GM19099 (cell line): ENCODE measurements around the gene MINDY4.

Experiments used
- POLR2A ChIP-seq: IDR thresholded peaks from 3 replicates; pipeline ENCODE4 v1.6.1; 2011; ENCODE audit warnings: low read depth; ENCODE audit not compliant: insufficient read length; ENCODE audit errors: extremely low read depth

The MINDY4 gene

DNA sequence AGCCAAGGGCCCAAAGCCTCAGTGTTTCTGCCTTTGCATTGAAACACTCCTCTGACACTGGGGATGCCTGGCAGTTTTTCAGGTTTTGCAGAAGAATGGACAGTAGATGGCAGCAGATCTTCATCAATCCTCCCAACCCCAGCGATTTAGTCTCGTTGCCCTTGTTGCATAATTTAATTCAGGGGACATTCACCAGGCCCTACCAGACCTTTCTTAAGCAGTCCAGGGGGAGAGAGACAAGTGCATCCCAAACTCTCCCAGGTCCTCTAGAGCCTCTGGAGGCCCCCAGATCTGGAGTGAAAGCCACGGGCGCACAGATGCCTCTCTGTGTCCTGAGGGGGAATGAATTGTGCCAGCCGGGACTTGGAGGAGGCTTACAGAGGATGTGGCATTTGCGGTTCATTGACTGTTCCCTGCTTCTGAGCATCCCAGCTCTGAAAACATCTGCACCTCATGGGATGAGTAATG is 29.6 kb downstream of the MINDY4 start:
- TF ChIP-seq POLR2A, result no peak

DNA sequence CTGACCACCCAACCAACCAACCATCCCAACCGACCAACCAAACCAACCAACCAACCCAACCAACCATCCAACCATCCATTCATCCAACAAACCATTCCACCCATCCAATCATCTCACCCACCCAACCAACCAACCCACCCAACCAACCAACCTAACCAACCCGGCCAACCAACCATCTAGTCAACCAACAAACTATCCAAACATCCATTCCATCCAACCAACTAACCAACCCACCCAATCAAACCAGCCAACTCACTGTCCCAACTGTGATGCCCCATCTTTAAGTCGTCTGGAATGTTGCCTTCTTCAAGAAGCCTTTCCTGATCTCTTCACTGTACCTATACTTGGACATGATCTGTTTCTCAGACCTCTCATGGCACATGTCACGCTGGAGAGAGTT is 31.6 kb downstream of the MINDY4 start:
- TF ChIP-seq POLR2A, result no peak

GRCh38 chr7:30804078-30804661 is 33.0 kb downstream of the MINDY4 start:
- no peak for TF ChIP-seq POLR2A

GRCh38 chr7:30805081-30805691 is 34.0 kb downstream of the MINDY4 start:
- TF ChIP-seq POLR2A, result no peak

- TF ChIP-seq POLR2A, result no peak
Observed at GRCh38 chr7:30805931-30806330, 34.7 kb downstream of the MINDY4 start.

DNA sequence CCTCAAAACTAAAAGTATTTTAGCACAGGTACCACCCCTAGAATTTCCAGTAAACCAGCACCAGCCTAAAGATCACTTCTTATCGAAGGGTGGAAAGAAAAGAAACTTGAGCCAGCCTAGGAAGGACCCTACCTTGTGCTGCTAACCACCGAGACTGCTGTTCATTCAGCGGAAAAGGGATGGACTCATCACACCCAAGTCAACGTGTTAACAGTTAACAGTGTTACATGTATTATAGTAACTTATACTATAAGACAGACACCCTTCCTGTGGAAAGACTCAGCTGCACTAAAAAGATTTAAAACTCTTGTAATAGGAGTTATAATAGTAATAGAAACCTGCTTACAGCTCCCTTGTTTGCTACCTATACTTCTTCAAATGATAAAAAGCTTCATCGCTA is 39.8 kb downstream of the MINDY4 start:
- TF ChIP-seq POLR2A, result no peak

DNA sequence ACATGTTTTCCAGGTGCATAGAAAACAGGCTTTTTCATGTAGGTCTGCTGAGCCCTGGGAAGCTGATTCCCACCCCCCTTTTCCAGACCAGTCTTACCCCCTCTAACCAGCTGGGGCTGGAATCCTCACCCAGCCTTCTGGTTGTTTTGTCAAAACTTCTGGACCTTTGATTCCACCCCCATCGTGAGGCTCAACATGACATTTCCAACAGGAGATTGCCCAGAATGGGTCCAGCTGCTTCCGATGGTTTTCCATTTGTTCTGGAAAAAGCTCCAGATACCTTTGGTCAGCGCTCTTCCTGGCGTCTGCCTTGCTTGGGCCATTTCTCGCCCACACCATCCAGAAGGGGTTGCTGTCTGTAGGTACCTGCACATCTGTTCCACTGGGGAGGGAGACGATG is 41.5 kb downstream of the MINDY4 start:
- TF ChIP-seq POLR2A, result no peak

DNA sequence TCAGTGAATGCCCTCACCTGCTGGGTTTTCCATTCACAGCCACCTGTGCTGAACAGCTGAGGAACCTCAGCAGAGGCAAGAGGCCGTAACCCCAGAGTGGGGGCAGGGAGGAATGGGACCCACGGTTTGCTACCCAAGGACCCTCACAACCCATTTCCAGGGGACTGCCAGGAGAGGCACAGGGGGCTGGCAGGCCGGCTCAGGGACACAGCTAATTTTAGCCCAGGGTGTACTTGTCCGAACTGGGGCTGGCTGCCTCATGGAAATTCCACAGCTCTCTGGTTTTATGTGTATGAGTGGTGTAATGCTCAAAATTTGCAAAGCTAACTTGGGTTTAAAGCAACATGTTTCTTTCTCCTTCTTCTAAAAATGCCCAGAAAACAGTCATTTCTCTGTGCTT is 42.2 kb downstream of the MINDY4 start:
- TF ChIP-seq POLR2A, result no peak

GRCh38 chr7:30814700-30815387 is 43.6 kb downstream of the MINDY4 start:
- no peak for TF ChIP-seq POLR2A

DNA sequence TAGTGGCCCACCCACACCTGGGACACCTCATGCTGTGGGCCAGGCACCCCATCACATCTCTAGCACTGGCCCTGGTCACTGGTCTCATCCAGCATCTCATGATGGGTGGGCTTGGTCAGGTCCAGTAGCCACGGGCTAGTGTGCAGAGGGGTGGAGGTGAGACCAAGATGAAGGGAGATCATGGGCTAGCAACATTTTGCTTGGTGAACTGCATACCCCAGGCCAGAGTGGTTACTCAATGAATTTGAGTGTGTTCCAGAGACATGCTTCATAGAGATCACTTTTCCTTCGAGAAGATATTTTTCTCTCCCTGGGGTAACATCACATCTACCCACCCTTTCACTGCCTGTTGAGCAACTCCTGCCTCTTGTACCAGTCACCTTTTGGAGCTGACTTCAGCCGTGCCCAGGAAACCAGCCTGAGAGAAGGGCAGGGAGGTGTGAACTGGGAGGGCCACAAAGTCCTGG is 44.2 kb downstream of the MINDY4 start:
- TF ChIP-seq POLR2A, result no peak

DNA sequence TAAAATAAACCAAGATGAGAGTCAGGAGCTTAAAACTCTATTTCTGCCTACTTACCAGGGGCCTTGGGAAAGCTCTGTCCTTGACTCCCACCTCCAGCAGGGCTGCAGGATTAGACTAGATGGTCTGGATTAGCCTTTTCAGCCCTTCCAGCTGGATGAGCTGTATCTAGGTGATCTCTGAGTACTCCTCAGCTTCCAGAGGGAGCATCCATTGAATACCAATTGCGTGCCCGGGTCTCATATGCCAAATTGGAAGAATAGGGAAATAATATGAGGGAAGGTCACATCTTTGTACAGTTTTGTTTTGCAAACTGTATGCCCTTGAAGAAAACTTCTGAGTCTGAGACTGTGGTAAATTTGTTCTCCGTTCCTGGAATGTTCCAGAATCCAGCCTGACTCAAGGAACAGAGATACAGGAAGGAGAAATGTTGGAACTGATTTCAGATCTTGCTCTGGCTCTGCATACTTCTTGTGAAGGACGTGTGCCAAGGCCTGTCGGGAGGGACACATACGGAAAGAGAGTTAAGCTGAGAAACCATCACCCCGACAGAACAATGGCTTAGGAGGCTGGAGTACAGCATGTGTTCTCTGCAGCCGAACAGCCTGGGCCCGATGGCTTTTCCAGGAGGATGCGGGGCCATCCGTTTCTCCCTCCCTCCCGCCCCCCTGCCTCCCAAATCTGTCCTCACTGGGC is 44.9 kb downstream of the MINDY4 start:
- no peak for TF ChIP-seq POLR2A

- no peak for TF ChIP-seq POLR2A
Observed at GRCh38 chr7:30816645-30817370, 45.6 kb downstream of the MINDY4 start.

DNA sequence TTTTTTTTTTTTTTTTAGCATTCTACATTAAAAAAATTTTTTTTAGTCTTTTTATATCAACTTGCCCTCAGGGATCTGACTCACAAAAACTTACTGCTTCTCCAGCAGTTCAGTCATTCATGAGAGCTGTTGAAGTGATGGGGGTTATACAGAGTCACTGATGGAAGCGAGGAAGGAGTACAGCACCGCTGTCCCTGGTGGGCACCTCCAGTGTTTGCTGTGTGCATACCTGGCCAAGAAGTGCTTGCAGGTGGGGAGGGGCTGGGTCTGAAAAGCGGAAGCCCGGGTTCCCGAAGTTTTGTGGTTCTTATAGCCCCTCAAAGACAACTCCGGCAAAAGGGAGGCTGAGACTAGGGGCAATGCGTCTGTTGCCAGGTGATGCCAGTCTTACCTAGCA is 46.2 kb downstream of the MINDY4 start:
- TF ChIP-seq POLR2A, result no peak

GRCh38 chr7:30824821-30825720 is 53.9 kb downstream of the MINDY4 start:
- no peak for TF ChIP-seq POLR2A
